GF-D8 (cell line): ENCODE results near the gene GNAT2.
A peak's percentile ranks its signal among the peaks of the same experiment; 100 is the strongest.

ENCODE experiments used
- DNase-seq: peaks from one replicate; lab custom pipeline; 2025; lab: John Stamatoyannopoulos, UW

The GNAT2 gene

DNA sequence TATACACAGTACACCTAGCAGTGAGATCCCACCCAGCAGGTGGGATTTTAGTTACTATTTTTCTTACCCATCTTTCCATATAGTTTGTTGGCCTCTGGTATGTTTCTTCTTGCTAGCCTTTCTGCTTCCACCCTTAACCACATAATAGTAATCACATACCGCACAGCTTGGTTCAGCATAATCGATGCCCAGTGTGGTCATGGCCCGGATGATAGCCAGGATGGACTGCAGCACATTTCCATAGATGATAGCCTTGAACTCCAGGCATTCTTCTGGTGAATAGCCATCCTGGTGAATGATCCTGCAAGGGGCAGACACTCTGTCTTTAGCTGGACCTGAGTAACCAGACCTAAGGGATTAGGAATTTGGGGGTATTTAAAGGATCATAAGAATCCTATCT lies 9.5 kb downstream of the GNAT2 start:
- DNase-seq = no peak

DNA sequence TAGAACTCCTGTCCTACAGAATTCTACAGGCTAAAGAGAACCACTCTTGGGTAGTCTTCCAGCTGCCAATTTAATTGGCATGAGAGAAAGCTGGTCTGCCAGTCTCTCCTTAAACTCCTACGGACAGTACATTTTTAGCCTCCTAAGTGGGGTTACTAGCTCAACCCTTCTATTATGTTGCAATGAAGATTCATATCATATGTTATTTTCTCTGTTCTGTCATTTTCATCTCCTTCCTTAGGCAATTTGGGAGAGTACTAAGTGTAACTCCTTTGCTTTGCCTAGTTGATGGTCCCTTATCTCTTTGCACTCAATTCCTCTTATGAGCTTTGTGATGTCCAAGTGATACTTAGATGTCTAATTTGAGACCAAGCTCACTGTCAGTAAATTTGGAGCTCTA lies 14.0 kb downstream of the GNAT2 start:
- no peak for DNase-seq

DNA sequence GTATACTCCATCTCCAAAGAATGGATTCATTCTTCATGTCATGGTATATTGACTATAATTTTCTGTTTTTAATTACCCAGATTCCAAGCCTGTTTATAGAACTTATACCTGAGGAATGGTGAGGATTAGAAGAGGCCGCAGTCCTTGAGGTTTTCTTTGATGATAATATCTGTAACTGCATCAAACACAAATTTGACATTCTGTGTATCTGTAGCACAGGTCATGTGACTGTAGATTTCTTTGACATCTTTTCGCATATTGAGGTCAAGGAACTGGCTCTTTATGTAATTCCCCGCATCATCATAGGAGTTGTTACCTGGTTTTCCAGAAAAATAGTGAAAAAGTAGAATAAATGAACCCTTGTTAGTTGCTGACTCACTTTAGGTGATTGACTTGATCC lies 16.2 kb downstream of the GNAT2 start:
- no peak for DNase-seq

DNA sequence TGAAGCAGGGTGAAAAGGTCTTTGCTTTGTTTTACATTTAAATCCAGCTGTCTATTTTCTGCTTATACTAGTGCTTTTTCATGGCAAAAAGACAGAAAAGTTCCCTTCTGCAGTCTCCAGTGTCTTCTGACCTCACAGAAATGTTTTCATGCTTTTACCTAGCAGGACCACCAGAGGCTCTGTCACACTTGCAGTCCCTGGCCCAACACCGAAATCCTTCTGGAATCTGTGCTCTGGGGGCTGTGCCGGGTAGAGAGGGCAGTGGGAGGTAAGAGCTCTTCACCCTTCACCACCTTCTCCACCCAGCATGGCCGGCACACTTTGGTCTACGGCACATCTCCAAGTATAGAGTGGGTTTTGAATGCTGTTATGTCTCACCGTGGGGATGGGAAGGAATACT lies 20.8 kb downstream of the GNAT2 start:
- no peak for DNase-seq

DNA sequence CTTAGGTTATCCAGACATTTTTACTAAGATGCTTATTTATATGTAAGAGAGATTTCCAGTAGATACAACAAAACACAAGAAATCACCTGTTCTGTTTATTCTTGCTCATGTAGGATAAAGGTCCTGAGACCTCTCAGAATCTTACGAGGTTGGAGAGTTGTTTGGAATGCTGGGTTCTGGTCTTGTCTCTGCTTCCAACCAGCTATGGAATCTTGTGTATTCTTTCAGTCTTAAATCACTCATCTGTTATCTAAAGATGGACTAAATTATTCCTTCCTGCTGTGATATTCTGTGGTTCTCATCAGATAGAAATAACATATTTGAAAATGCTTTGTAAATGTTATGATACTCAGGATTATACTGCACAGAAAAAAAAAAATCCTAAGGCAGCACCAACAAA lies 21.3 kb downstream of the GNAT2 start:
- DNase-seq = no peak

DNA sequence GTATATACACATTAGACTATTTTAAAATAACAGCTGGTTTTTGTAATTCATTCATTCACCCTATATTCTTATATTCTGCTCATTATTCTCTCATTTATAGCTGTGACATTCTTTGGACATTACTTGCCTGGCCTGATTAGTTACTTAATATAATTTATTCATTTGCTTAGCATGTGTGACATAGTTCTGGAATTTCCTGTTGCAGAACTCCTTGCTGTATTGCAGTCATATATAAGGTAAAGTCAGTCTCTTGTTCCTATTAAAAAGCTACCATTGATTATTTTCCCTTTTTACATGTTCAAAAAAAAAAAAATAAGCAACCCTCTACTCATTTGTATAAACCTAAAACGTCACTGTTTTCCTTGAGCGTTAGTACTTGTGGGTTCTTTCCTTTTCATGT lies 23.9 kb downstream of the GNAT2 start:
- DNase-seq = no peak

DNA sequence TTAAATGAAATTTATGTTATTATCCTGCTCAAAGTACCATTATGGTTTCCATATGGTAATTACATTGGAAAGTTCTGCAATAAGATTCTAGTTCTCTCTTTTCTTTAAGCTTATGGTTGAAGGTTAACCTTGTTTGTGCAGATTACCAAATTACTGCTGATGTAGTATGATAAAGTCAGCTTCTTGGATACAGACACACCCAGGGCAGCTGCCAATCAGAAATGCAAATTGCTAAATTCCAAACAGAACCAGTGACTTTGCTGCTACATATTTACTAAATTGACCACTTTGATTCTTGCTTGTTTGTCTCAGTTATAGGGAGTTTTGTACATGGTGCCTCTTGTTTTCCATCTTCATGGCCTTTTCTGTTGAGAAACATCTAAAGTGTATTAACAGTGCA lies 26.5 kb downstream of the GNAT2 start:
- DNase-seq = no peak

DNA sequence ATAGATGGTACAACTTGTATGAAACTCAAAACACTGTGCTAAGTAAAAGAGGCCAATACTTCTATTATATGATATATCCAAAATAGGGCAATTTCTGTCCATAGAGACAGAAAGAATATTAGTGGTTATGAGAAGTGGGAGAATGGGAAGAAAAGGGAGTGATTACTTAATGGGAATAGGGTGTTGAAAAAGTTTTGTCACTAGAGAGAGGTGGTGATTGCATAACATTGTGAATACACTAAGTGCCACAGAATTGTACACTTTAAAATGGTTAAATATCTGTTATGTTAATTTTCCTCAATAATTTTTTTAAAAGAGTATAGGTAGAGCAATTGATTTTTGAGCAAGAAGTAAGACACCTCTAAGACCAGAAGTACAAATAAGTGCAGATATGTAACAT lies 29.7 kb downstream of the GNAT2 start:
- no peak for DNase-seq

DNA sequence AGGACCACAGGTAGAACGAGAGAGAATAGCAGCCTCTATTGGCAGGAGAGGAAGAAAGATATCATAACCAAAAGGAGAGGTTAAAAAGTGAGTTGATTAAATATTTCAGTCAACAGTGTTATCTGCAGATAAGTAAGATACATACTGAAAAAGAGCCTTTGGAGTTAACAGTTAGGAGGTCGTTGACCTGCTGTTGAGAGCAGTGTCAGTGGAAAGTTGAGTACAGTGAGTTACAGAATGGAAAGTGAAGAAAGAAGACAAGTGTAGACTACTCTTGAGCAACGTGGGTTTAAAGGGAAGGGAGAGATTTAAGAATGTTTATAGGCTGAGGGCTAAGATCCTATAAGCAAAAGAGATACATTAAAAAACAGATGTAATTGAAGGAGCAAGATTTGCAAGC lies 30.2 kb downstream of the GNAT2 start:
- DNase-seq = no peak

DNA sequence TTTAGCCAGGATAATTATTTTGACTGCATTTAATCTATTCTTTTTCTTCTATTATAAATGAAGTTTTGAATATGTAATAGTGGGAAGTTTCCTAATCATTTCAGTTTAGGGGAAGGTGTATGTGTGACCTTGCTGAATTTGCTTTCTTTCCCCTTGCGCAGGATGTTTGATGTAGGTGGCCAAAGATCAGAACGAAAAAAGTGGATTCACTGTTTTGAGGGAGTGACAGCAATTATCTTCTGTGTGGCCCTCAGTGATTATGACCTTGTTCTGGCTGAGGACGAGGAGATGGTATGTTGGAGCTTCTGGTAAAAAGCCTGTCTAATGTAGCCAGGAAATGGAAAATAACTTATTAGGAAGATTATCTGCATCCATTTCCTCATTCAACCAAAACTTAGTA lies 33.4 kb downstream of the GNAT2 start:
- DNase-seq = no peak

DNA sequence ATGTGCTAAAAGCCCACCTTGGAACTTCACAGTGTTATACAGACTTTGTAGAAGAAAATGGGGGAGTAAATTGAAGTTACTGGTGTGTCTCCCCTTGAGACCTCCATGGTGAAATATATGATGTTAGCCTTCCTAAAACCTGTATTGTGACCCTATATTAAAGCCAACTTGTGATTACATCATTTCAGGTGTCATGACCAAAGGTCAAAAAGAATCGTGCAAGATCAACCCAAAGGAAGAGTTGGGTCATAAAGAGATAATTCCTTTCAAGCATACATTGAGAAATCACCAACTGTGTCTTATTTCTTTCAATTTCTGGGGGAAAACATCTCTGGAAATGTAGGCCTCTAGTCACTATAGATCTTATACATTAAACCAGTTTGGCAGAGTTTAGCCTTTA lies 34.6 kb downstream of the GNAT2 start:
- DNase-seq = no peak

DNA sequence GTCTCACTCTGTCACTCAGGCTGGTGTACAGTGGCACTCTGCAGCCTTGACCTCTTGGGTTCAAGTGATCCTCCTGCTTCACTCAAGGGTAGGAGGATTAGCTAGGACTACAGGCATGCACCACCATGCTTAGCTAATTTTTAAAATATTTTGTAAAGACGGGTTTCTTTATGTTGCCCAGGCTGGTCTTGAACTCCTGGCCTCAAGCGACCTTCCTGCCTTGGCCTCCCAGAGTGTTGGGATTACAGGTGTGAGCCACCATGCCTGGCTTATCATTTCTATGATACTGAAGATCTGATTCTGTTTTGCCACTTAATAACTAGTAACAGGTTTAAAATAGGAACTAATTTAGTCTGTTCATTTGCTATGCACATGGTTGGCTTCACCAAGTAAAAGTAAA lies 37.4 kb downstream of the GNAT2 start:
- no peak for DNase-seq

DNA sequence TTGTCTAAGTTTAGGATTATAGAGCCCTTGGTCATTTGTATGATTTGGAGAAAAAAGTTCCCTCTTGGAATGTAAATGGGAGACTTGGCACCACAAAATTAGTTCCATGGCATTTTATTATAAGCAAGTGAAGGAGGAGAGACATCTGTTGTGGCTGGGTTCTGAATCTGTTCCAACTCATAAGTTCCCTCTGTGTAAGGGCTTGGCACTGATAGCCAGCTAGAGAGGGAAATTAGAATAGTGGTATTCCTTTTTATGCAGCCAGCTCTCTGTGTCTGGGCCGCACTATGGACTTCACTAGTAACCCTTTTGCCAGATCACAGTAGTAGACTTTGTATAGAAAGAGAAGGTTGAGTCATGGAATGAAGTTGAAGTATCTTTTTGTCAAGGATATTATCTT lies 39.9 kb downstream of the GNAT2 start:
- no peak for DNase-seq

DNA sequence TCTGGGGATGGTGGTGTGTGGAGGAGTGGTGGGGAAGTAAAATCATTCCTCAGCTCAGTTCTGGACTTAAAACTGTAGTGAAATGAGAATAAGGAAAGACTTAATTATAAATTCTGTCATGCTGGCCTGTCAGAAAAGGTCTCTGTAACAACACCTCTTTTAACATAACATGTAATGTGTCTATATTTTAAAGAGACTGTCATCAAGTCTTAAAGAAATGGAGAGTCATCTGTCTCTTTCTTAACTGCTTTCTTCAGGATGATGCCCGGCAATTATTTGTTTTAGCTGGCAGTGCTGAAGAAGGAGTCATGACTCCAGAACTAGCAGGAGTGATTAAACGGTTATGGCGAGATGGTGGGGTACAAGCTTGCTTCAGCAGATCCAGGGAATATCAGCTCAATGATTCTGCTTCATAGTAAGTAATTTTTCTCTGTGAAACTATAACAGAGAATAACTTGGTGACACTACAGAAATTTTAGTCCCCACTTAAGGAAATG lies 40.4 kb downstream of the GNAT2 start:
- no peak for DNase-seq

DNA sequence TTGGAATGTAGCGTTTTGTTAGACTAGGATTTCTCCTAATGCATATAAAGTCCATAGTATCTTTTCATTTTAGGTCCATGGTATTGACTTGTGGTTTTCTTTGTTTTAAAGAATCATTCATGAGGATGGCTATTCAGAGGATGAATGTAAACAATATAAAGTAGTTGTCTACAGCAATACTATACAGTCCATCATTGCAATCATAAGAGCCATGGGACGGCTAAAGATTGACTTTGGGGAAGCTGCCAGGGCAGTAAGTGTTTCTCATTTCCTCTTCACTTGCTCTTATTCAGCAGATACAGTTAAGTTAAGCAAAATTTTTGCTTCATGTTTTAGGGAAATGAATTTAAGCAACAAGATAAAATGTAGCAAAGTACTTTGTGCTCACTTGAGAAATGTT lies 45.6 kb downstream of the GNAT2 start:
- DNase-seq = peak; percentile 46

DNA sequence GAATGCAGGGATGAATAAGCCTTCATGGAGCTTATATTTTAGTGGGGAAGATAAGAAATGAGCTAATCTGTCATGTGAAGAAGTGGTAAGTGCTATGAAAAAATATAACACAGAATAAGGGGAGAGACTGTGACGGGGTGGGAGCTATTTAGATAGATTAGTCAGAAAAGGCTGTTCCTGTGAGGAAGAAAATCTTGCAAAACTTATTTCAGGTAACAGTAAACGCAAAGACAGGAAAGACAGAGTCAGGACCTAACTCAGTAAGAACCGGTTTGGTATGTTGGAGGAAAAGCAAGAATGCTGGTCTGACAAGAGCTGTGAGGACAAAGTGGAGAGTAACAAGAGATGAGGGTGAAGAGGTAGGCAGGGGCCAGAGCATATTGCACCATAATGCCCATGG lies 49.0 kb downstream of the GNAT2 start:
- DNase-seq = no peak

DNA sequence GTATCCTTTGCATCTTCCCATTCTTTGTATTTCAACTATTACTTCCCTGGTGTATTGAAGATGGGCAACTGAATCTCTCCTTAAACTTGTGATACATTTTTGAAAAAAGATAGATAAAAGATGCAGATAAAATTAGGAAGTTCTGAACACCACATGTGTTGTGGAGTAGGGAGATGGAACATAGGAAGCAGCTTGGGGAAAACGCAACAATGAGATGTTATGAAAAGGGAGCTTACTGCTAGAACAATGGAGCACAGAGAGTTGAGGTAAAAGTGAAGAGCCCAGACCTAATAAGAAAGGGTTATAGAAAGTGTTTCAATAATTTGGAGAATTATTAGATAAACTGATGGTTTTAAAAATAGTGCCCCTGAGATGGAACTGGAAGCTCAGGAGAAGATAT lies 50.1 kb downstream of the GNAT2 start:
- no peak for DNase-seq

DNA sequence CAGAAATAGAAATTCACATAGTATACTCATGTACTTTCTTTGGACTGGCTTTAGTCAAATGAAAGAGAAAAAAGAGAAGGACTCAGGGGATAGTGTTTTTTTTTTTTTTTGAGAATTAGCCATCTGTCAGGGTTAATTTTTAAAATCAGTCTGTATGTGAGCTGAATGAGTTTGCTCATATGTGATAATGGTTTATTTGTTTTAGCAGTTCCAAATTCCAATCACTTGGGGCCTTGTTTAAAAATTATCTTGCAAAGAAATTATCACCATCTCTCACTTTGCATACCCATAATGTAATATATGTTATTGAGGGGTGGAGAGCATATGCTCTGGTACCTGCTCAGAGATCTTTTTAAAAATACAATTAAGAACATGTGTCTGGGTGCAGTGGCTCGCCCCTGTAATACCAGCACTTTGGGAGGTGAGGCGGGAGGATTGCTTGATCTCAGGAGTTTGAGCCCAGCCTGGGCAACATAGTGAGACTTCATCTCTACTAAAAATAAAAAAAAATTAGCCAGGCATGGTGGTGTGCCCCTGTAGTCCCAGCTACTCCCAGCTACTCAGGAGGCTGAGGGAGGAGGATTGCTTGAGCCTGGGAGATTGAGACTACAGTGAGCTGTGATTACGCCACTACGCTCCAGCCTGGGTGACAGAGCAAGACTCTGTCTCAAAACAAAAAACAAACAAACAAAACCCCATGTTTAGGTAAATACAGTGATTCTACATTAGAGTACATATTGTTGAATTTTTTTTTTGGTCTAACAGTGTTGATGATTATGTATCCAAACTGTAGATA lies 51.3 kb downstream of the GNAT2 start:
- no peak for DNase-seq

DNA sequence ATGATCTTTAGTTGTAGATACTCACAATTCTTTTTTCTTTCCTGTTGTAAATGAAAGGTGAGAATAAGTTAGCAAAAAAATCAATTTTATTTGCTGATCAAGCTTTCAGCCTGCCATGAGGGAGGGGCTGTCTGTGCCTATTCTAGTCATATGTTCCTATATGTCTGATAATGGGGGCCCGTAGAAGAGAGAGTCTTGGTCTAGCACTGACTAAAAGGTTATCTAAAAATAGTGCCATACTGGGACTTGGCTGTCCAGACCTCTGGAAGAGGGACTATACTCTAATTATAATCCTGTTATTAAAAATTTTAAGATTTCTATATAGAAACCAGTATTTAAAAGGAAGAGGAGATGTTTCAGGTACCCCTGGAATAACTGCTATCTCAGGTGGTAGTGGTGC lies 52.4 kb downstream of the GNAT2 start:
- DNase-seq = no peak

DNA sequence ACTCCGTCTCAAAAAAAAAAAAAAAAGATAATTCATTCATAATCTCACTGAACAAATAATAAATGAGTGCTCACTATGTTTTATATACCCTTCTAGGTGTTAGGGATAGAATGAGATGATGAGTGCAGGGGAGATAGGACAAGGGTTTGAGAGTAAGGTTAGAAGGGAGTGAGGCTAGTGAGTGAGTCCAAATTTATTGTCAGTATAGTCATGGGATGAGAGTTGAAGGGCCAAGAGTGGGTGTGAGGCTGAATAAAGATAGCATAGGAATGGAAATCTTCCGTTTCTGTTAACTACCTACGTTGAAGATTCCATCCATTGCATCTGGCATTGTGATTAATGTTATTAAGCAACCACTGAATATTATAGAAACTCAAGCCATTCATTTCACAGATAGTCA lies 54.2 kb downstream of the GNAT2 start:
- DNase-seq = no peak

DNA sequence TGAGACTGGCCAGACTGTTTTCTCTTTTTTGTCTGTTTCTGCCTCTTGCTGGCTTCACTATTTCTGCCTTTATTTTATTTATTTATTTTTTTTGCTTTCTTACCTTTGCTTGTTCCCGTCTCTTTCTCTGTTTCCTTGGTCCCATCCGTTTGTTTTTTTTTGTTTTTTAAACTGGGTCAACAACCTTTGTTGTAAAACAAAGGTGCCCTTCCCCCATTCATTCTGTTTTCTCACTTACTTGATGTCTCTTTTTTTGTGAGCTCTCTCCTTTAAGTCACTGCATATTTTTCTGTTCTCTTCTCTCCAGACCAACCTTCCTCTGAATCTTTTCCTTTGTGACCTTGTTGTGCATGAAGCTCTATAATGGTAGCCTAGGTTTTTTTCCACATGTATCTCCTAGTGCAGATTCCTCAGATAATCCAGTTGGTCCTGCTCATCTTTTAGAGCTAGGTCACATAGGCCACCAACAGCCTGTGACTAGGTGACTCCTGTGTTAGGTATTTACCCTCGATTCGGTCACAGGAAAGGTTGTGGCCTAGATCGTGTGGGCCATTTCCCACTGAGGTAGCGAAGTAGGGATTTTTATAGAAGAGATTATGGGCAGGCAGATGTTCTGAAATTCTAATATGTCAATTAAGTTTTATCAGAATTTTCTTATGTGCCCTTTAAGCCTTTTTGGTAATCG lies 55.1 kb downstream of the GNAT2 start:
- DNase-seq = no peak

DNA sequence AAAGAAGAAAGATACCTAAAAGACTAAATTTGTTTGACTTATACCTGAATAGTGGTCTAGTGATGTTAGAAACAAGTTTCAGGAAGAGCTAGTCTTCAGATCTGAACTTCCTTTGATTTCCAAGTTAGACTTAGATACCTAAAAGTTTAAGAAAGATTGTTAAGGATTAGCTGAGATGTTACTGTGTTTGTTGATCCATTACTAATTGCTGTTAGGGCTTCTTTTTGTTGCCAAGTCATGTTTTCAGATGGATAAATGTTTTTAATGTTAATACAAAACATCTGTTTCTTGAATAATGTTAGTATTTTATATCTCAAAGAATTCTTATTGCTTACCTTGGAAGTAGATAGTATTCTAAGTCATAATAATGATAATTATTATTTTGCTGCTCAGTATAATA lies 59.4 kb downstream of the GNAT2 start:
- DNase-seq = no peak

DNA sequence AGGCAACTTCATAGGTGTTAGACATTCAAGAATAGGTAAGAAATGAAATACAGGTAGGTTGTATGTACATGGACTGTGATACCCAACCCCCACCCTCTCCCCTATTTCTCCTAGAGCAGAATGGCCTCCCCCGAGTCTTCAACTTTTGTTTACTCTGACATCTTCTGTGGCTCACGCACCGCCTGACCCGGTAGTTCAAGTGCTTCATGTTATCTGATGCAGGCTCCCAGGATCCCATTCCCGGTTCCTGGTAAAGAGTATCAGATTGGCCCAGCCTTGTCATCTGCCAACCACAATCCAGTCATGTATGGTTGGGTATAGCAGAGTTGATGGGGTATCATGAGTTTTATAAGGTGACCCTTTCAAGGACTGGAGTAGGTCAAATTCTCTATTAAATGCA lies 61.9 kb downstream of the GNAT2 start:
- DNase-seq = no peak

DNA sequence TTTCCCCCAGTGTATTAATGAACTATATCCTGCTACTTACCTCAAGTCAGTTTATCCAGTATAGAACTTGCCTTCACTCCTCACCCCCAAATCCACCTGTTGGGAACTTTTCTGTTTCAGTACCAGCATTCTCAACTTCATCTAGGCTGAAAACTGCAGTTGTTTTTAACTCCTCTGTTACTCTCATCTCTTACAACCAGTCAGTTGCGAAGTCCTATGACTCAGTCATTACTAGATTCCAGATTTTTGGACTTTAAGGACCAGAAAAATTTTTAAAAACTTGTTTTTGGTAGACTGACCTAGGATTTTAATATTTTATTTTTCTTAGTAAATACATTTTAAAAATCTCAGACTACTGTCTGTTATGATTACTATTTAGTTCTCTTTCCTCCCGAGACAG lies 62.9 kb downstream of the GNAT2 start:
- no peak for DNase-seq
